Measurements from ENCODE around the gene ACAD10. TPM values are rescaled to one million over a fixed set of nuclear protein-coding genes. Genes with fewer than 3 reads are reported as not detected.
"Not testable (repeated sequence)": the region's sequence is repeated elsewhere in the genome, so short reads cannot be mapped to it uniquely, and the experiment has no call there.

The ACAD10 gene
- total and polyA plus RNA-seq, 9 donors = 14.2 to 27.0 (median 21.7) TPM

DNA sequence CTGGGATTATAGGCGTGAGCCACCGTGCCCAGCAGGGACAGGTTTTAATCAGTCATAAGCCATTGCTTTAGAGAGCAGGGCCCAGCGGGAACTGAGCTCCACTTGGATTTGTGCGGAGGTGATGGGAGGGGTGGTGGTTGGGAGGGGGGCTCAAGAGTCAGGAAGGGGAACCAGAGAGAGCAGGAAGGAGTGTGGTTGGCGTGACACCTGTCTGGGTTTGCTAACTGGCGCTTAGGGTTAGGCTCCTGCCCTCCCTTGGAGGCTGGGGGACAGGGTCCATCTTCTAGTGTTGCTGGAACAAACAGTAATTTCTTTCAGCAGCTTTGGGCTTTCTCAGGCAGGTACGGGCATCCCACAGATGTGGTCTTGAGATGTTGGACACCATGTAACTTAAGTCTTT, 73.4 kb downstream of the ACAD10 start:
- H3K27ac ChIP-seq = no peak overlapping the region
- no peaks in the 10 kb centered on the region for H3K9me3 ChIP-seq
- WGBS, 3 donors = 88 to 90% (median 90%) methylated on average over 7 of the region's 7 CpGs
- DNase-seq = no peak
- intact Hi-C loops (cut with DNase I) = no loop called here
- H3K4me1 ChIP-seq (ENCODE audit: insufficient read depth) = peaks cover 3% of the 10 kb centered on the region
- TF ChIP-seq CTCF (IDR thresholded peaks at IDR 0.05) = no peak
- TF ChIP-seq EP300 (IDR thresholded peaks at IDR 0.05) = no peak
- TF ChIP-seq POLR2A (IDR thresholded peaks at IDR 0.05) = no peak
- no peaks in the 10 kb centered on the region for H3K36me3 ChIP-seq
- H3K4me3 ChIP-seq = no peak overlapping the region
- H3K27me3 ChIP-seq = no peaks in the 10 kb centered on the region

GRCh38 chr12:111759991-111760390, 74.1 kb downstream of the ACAD10 start:
- Histone ChIP-seq H3K4me1 (ENCODE audit: insufficient read depth) (no peaks in the 10 kb centered on the region), H3K36me3 (no peaks in the 10 kb centered on the region), H3K9me3 (no peaks in the 10 kb centered on the region), H3K27me3 (no peaks in the 10 kb centered on the region), H3K27ac (no peak overlapping the region), H3K4me3 (no peak overlapping the region)
- no peak for DNase-seq
- intact Hi-C loops (cut with DNase I) = no loop called here
- TF ChIP-seq EP300 (IDR thresholded peaks at IDR 0.05) = no peak
- TF ChIP-seq CTCF (IDR thresholded peaks at IDR 0.05) = no peak
- TF ChIP-seq POLR2A (IDR thresholded peaks at IDR 0.05) = no peak
- WGBS, 3 donors = 81 to 92% (median 86%) methylated on average over 8 to 9 of the region's 9 CpGs

- Histone ChIP-seq H3K9me3 (no peaks in the 10 kb centered on the region), H3K36me3 (no peaks in the 10 kb centered on the region), H3K27me3 (no peaks in the 10 kb centered on the region), H3K27ac (no peak overlapping the region), H3K4me1 (ENCODE audit: insufficient read depth) (no peaks in the 10 kb centered on the region), H3K4me3 (no peak overlapping the region)
- TF ChIP-seq EP300 (IDR thresholded peaks at IDR 0.05) = no peak
- intact Hi-C loops (cut with DNase I) = no loop called here
- 56 to 60% (median 57%) methylated on average over 5 of the region's 5 CpGs for WGBS, 3 donors
- DNase-seq = no peak
Observed at GRCh38 chr12:111761099-111761498, 75.2 kb downstream of the ACAD10 start.

GRCh38 chr12:111761706-111762105, 75.9 kb downstream of the ACAD10 start:
- TF ChIP-seq CTCF (IDR thresholded peaks at IDR 0.05) (no peak), EP300 (IDR thresholded peaks at IDR 0.05) (no peak), POLR2A (IDR thresholded peaks at IDR 0.05) (no peak)
- WGBS, 3 donors = 39 to 51% (median 51%) methylated on average over 3 of the region's 3 CpGs
- H3K9me3 ChIP-seq = no peaks in the 10 kb centered on the region
- no peaks in the 10 kb centered on the region for H3K27me3 ChIP-seq
- H3K36me3 ChIP-seq = no peaks in the 10 kb centered on the region
- H3K4me3 ChIP-seq = no peak overlapping the region
- intact Hi-C loops (cut with DNase I) = no loop called here
- no peak overlapping the region for H3K27ac ChIP-seq
- H3K4me1 ChIP-seq (ENCODE audit: insufficient read depth) = no peaks in the 10 kb centered on the region
- no peak for DNase-seq

DNA sequence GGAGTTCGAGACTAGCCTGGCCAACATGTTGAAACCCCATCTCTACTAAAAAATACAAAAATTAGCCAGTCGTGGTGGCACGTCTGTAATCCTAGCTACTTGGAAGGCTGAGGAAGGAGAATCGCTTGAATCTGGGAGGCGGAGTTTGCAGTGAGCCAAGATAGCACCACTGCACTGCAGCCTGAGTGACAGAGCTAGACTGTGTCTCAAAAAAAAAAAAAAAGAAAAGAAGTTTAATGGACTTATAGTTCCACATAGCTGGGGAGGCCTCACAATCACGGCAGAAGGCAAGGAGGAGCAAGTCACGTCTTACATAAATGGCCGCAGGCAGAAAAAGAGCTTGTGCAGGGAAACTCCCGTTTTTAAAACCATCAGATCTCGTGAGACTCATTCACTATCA, 77.7 kb downstream of the ACAD10 start:
- H3K36me3 ChIP-seq; H3K27ac ChIP-seq; H3K9me3 ChIP-seq; DNase-seq; H3K4me1 ChIP-seq (ENCODE audit: insufficient read depth); intact Hi-C loops (cut with DNase I); H3K4me3 ChIP-seq; H3K27me3 ChIP-seq: not testable (repeated sequence)
- 43 to 54% (median 48%) methylated on average over 10 of the region's 10 CpGs for WGBS, 3 donors
